Gastrocnemius medialis (tissue), 4 donors: Measurements from ENCODE around the gene BRF1. TPM values are rescaled to one million over a fixed set of nuclear protein-coding genes. Genes with fewer than 3 reads are reported as not detected.

Source experiments
- ATAC-seq, 2 donors: fragments of 150-250 bp; one replicate each; pipeline ENCODE4 v1.9.1; 2016
- DNase-seq, 2 donors: peaks; one replicate each; pipeline ENCODE4 v3.0.0-alpha.2; 2019
- H3K27ac ChIP-seq, 4 donors: fragments of 200-600 bp; sonication (generic); 1 replicate in 1 of 4; 2 replicates in 3 of 4; pipeline ENCODE4 v1.5.1; 2016 to 2018; ENCODE audit warnings: mild to moderate bottlenecking in 2 of 4, moderate library complexity in 1 of 4
- H3K27me3 ChIP-seq, 3 donors: fragments of 200-600 bp; sonication (generic) in 2 of 3; 1 replicate in 1 of 3; 2 replicates in 2 of 3; pipeline versions ENCODE4 v1.5.1 to v1.6.0; 2016 to 2019; ENCODE audit warnings: mild to moderate bottlenecking in 1 of 3, moderate library complexity in 1 of 3
- H3K36me3 ChIP-seq, 2 donors: fragments of 200-600 bp; sonication (generic) in 1 of 2; one replicate each; pipeline ENCODE4 v1.5.1; 2017 to 2018
- H3K4me1 ChIP-seq, 2 donors: fragments of 200-600 bp; sonication (generic) in 1 of 2; one replicate each; pipeline ENCODE4 v1.5.1; 2016 to 2017; ENCODE audit warnings: mild to moderate bottlenecking in 2 of 2
- H3K4me3 ChIP-seq, 4 donors: fragments of 200-600 bp; sonication (generic) in 3 of 4; 1 replicate in 1 of 4; 2 replicates in 3 of 4; pipeline ENCODE4 v1.5.1; 2016 to 2019; ENCODE audit warnings: mild to moderate bottlenecking in 2 of 4
- H3K9me3 ChIP-seq, 3 donors: fragments of 200-600 bp; sonication (generic) in 2 of 3; 1 replicate in 1 of 3; 2 replicates in 2 of 3; pipeline ENCODE4 v1.5.1; 2016 to 2019
- POLR2A ChIP-seq, 2 donors: fragments of 450-650 bp; IDR thresholded peaks; one replicate each; pipeline ENCODE4 v1.6.1; 2017; ENCODE audit warnings: antibody characterized with exemption in 2 of 2, mild to moderate bottlenecking in 2 of 2, moderate library complexity in 2 of 2
- in situ Hi-C, 4 donors: fragments of 200-750 bp; cut with MboI; loops; one replicate each; pipeline versions ENCODE4 v1.15.0 to v1.8.0; 2017; ENCODE audit warnings: low sequenced_read_pairs in 4 of 4
- intact Hi-C: fragments of 100-400 bp; cut with DNase I; formaldehyde crosslinking; loops from one replicate; pipeline ENCODE4 v1.15.1; 2023; ENCODE audit warnings: low total_unique reads
- total RNA-seq, 4 donors: library from RNA; depleted of rRNA; stranded (reverse); fragments of >200 nt; gene quantifications; one replicate each; pipeline versions ENCODE4 v1.1.0 to v1.2.3, GENCODE V29; 2016
- TF ChIP-seq, protein P1 (sequence below), 5 experiments: fragments of 450-650 bp in 3 of 5; fragments of 200-600 bp in 2 of 5; sonication (generic) in 2 of 5; IDR thresholded peaks in 4 of 5; conservative IDR thresholded peaks in 1 of 5; 1 replicate in 4 of 5; 2 replicates in 1 of 5; pipeline ENCODE4 v1.5.1; 2016 to 2019; ENCODE audit warnings: antibody characterized with exemption in 5 of 5, mild to moderate bottlenecking in 3 of 5, moderate library complexity in 3 of 5

Gene BRF1
- total RNA-seq, 4 donors from 2014 or later = 19.5 to 27.4 (median 21.4) TPM

DNA sequence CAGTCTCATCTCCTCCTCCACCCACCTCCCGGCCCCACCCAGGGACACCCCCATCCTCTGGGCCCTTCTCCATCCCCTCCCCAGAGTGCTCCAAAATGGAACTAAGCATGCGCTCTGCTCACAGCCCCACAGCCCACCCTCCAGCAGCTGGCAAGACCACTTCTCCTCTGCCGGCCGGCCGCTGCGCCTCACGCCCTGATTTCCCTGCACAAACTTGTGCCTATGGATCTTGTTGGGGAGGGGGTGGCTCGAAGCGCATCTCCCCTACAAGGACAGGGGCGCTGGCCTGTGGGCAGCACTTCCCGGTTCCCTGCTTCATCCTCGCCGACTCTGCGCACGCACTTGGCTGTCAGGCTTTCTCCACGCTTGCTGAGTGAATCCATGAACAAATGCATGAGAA is 100.2 kb downstream of the BRF1 start:
- DNase-seq = no peak
- Histone ChIP-seq H3K27ac (no peak overlapping the region), H3K36me3 (no peaks in the 10 kb centered on the region), H3K4me3 (no peak overlapping the region), H3K4me1 (peaks cover 8 to 42% of the 10 kb centered on the region in 2 donors), H3K9me3 (no peaks in the 10 kb centered on the region), H3K27me3 (peaks cover 22 to 33% (median 27%) of the 10 kb centered on the region in 3 donors)
- no peak for ATAC-seq
- in situ Hi-C loops = loop anchor here in 1 of 4 donors (25.0 kb wide), 1 partner anchor 137 kb away; no protein-coding TSS in a partner anchor
- intact Hi-C loops = loop anchor here (5.0 kb wide), 2 partner anchors 82 to 108 kb away; no protein-coding TSS in a partner anchor
- TF ChIP-seq POLR2A (IDR thresholded peaks at IDR 0.05) = no peak
- TF ChIP-seq, protein P1, sequence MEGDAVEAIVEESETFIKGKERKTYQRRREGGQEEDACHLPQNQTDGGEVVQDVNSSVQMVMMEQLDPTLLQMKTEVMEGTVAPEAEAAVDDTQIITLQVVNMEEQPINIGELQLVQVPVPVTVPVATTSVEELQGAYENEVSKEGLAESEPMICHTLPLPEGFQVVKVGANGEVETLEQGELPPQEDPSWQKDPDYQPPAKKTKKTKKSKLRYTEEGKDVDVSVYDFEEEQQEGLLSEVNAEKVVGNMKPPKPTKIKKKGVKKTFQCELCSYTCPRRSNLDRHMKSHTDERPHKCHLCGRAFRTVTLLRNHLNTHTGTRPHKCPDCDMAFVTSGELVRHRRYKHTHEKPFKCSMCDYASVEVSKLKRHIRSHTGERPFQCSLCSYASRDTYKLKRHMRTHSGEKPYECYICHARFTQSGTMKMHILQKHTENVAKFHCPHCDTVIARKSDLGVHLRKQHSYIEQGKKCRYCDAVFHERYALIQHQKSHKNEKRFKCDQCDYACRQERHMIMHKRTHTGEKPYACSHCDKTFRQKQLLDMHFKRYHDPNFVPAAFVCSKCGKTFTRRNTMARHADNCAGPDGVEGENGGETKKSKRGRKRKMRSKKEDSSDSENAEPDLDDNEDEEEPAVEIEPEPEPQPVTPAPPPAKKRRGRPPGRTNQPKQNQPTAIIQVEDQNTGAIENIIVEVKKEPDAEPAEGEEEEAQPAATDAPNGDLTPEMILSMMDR (IDR thresholded peaks at IDR 0.05 in 4 of 5, conservative IDR thresholded peaks at IDR 0.05 in 1 of 5) = no peak

DNA sequence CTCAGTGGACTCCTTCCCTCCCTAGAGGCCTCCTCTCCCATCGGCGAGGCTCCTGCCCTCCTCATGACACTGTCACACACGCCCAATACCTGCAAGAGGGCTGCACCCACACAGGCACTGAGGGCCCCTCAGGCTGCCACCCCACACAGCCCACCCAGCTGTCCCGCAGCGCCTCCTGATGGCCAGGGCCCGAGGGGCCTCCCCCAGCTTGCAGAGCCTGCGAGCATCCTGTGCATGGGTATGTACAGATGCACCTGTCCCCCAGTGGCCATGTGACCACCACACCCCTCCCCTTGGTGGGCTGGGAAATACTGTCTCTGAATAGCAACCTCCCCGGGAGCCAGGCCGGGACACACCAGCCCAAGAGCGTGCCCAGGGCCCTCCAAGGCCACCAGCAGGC is 100.7 kb downstream of the BRF1 start:
- no peak for TF ChIP-seq POLR2A (IDR thresholded peaks at IDR 0.05)
- TF ChIP-seq, protein P1 (IDR thresholded peaks at IDR 0.05 in 4 of 5, conservative IDR thresholded peaks at IDR 0.05 in 1 of 5) = no peak
- Histone ChIP-seq H3K27ac (peak overlapping the region in 2 of 4 donors; percentile 73 to 74), H3K4me3 (no peak overlapping the region), H3K36me3 (no peaks in the 10 kb centered on the region), H3K4me1 (peaks cover 8 to 36% of the 10 kb centered on the region in 2 donors), H3K9me3 (no peaks in the 10 kb centered on the region), H3K27me3 (peaks cover 28 to 35% (median 32%) of the 10 kb centered on the region in 3 donors)
- in situ Hi-C loops (loop anchor here in 1 of 4 donors (25.0 kb wide), 1 partner anchor 137 kb away; no protein-coding TSS in a partner anchor), intact Hi-C loops (loop anchor here (5.0 kb wide), 2 partner anchors 82 to 108 kb away; no protein-coding TSS in a partner anchor)
- no peak for DNase-seq
- ATAC-seq = no peak

DNA sequence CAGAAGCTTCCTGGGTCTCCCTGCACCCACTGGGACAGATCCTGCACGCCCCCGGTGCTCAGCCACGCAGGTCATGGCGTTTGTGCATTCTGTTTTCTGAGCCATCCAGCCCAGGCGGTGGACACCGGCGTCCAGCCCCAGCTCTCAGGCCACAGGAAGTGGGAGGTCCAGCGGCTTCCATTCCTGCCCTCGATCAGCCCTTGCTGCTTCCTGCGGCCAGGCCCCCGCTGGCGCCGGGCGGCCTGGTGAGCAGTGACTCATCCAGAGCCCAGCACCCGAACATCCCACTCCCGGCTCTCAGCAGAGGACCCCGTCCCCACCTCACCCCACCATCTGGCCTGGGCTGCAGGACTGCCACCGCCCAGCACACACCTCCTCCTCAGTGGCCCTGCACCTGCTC is 101.7 kb downstream of the BRF1 start:
- H3K9me3 ChIP-seq = no peaks in the 10 kb centered on the region
- peaks cover 32 to 37% (median 35%) of the 10 kb centered on the region in 3 donors for H3K27me3 ChIP-seq
- no peaks in the 10 kb centered on the region for H3K36me3 ChIP-seq
- peak overlapping the region in 3 of 4 donors; percentile 70 to 74 (median 73) for H3K27ac ChIP-seq
- intact Hi-C loops (no loop called here), in situ Hi-C loops (no loop called here)
- no peak for TF ChIP-seq POLR2A (IDR thresholded peaks at IDR 0.05)
- TF ChIP-seq, protein P1 (IDR thresholded peaks at IDR 0.05 in 4 of 5, conservative IDR thresholded peaks at IDR 0.05 in 1 of 5) = no peak
- ATAC-seq = no peak
- H3K4me1 ChIP-seq = peaks cover 9 to 26% of the 10 kb centered on the region in 2 donors
- DNase-seq = no peak
- H3K4me3 ChIP-seq = no peak overlapping the region

DNA sequence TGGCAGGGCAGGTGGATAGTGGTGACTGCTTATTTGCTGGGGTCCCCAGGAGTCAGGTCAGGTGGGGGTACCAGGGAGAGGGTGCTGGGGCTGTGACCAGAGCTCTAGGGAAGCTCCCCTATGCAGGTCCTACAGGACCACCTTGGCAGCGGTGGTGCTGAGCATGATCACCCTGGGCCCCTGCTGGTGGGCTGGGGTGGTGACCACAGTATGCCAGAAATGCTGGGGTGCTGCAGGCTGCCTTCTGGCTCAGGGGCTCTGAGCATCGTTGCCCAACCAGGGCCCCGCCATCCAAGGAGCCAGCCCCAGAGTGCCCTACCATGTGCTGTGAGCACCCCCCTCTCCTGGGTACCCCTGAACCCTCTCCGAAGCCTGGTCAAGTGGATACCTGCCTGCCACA is 102.2 kb downstream of the BRF1 start:
- in situ Hi-C loops (no loop called here), intact Hi-C loops (no loop called here)
- Histone ChIP-seq H3K4me1 (peaks cover 14 to 24% of the 10 kb centered on the region in 2 donors), H3K27me3 (peaks cover 32 to 38% (median 37%) of the 10 kb centered on the region in 3 donors), H3K9me3 (no peaks in the 10 kb centered on the region), H3K36me3 (no peaks in the 10 kb centered on the region), H3K27ac (peak overlapping the region; percentile 42 to 74 (median 72)), H3K4me3 (no peak overlapping the region)
- ATAC-seq (no peak), DNase-seq (no peak)
- TF ChIP-seq, protein P1 (IDR thresholded peaks at IDR 0.05 in 4 of 5, conservative IDR thresholded peaks at IDR 0.05 in 1 of 5) = peak in 2 of 5 experiments; percentile 21 to 26
- TF ChIP-seq POLR2A (IDR thresholded peaks at IDR 0.05) = no peak
